Fibroblast of mammary gland (primary cell): ENCODE data around the gene RXFP1.

Experiments used
- DNase-seq: peaks from one replicate; pipeline ENCODE4 v3.0.0-alpha.2; 2010; ENCODE audit warnings: low read depth
- H3K4me3 ChIP-seq: 2 replicates; pipeline ENCODE4 v1.5.1; 2011; ENCODE audit warnings: low read depth, mild to moderate bottlenecking, low read length, moderate library complexity; ENCODE audit not compliant: control insufficient read depth
- TF ChIP-seq, protein P1 (sequence below): conservative IDR thresholded peaks from 2 replicates; pipeline ENCODE4 v1.5.1; 2011; ENCODE audit warnings: low read depth, low read length, inconsistent platforms; ENCODE audit not compliant: control insufficient read depth, insufficient read depth

The RXFP1 gene

GRCh38 chr4:158540125-158540907 is 18.6 kb downstream of the RXFP1 start:
- H3K4me3 ChIP-seq = no peak overlapping the region
- TF ChIP-seq, protein P1, sequence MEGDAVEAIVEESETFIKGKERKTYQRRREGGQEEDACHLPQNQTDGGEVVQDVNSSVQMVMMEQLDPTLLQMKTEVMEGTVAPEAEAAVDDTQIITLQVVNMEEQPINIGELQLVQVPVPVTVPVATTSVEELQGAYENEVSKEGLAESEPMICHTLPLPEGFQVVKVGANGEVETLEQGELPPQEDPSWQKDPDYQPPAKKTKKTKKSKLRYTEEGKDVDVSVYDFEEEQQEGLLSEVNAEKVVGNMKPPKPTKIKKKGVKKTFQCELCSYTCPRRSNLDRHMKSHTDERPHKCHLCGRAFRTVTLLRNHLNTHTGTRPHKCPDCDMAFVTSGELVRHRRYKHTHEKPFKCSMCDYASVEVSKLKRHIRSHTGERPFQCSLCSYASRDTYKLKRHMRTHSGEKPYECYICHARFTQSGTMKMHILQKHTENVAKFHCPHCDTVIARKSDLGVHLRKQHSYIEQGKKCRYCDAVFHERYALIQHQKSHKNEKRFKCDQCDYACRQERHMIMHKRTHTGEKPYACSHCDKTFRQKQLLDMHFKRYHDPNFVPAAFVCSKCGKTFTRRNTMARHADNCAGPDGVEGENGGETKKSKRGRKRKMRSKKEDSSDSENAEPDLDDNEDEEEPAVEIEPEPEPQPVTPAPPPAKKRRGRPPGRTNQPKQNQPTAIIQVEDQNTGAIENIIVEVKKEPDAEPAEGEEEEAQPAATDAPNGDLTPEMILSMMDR = no peak
- no peak for DNase-seq

DNA sequence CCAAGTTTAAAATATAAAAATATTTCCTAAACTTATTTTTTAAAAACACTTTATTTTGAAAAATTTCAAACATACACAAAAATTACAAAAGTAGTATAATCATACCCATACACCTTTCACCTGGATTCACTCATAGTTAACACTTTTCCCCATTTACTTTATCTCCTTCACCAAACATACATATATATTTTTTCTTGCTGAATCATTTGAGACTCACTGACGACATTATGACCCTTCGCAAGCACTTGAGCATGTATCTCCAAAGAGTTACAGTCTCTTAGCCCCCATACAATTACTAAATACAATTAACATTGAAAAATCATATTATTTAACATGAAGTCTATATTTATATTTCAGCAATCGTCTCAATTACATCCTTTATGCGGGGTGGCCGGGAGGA is 19.8 kb downstream of the RXFP1 start:
- no peak for DNase-seq
- TF ChIP-seq, protein P1 = no peak
- no peak overlapping the region for H3K4me3 ChIP-seq

DNA sequence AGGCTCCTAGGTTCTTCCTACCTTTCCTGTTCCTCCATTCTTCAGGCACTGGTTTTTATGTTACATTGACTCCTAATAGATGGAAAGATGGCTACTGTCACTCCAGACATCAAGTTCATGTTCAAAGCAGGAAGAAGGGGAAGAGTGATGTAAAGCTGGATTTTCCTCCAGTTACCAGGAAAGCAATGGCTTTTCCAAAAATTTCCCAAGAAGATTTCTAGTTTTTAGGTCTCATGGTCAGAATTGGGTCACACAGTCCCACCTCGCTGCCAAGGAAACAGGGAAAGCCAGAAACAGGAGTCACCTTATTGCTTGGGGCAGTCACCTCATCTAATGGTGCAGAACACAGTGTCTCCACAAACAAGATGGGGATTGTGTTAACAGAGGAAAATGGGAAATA is 21.5 kb downstream of the RXFP1 start:
- no peak for DNase-seq
- TF ChIP-seq, protein P1 = no peak
- no peak overlapping the region for H3K4me3 ChIP-seq

- H3K4me3 ChIP-seq = no peak overlapping the region
- DNase-seq = no peak
- TF ChIP-seq, protein P1 = no peak
Observed at GRCh38 chr4:158544141-158544540, 22.5 kb downstream of the RXFP1 start.

DNA sequence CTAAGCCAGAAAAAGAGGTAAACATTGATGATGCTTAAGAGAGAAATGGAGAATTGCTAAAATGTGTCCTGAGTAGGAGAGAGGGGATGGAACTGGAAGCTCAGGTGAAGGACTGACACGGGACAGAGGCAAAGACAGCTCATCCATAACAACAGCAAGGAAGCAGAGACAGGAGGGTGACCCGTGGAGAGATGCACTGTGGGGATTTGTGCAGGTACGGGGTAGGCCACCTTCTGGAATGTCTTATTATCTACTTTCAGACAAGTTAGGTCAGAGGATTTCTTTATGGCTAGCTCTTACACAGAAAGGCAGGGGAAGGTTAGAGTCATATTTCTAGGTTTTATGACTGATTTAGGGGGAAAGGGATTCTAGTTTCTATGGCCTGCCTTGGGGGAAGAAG is 31.7 kb downstream of the RXFP1 start:
- no peak overlapping the region for H3K4me3 ChIP-seq
- TF ChIP-seq, protein P1 = no peak
- DNase-seq = no peak

- TF ChIP-seq, protein P1 = no peak
- DNase-seq = no peak
- no peak overlapping the region for H3K4me3 ChIP-seq
Observed at GRCh38 chr4:158560284-158560683, 38.6 kb downstream of the RXFP1 start.
